ENCODE measurements around the gene R3HDM4.

R3HDM4 gene

GRCh38 chr19:850979-851335 lies 62.1 kb downstream of the R3HDM4 start:
- TF ChIP-seq, protein P1, sequence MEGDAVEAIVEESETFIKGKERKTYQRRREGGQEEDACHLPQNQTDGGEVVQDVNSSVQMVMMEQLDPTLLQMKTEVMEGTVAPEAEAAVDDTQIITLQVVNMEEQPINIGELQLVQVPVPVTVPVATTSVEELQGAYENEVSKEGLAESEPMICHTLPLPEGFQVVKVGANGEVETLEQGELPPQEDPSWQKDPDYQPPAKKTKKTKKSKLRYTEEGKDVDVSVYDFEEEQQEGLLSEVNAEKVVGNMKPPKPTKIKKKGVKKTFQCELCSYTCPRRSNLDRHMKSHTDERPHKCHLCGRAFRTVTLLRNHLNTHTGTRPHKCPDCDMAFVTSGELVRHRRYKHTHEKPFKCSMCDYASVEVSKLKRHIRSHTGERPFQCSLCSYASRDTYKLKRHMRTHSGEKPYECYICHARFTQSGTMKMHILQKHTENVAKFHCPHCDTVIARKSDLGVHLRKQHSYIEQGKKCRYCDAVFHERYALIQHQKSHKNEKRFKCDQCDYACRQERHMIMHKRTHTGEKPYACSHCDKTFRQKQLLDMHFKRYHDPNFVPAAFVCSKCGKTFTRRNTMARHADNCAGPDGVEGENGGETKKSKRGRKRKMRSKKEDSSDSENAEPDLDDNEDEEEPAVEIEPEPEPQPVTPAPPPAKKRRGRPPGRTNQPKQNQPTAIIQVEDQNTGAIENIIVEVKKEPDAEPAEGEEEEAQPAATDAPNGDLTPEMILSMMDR (IDR thresholded peaks at IDR 0.05): no peak

- TF ChIP-seq, protein P1 (IDR thresholded peaks at IDR 0.05): no peak
These were observed 62.6 kb downstream of the R3HDM4 start for GRCh38 chr19:850221-850978.

GRCh38 chr19:848386-848921 lies 64.6 kb downstream of the R3HDM4 start:
- TF ChIP-seq, protein P1 (IDR thresholded peaks at IDR 0.05): no peak
